CD1c-positive myeloid dendritic cell (primary cell): ENCODE results near the gene VPS13D.

Experiments used
- DNase-seq: peaks from one replicate; pipeline ENCODE4 v3.0.0-alpha.2; 2016; ENCODE audit errors: extremely low spot score

Gene VPS13D

DNA sequence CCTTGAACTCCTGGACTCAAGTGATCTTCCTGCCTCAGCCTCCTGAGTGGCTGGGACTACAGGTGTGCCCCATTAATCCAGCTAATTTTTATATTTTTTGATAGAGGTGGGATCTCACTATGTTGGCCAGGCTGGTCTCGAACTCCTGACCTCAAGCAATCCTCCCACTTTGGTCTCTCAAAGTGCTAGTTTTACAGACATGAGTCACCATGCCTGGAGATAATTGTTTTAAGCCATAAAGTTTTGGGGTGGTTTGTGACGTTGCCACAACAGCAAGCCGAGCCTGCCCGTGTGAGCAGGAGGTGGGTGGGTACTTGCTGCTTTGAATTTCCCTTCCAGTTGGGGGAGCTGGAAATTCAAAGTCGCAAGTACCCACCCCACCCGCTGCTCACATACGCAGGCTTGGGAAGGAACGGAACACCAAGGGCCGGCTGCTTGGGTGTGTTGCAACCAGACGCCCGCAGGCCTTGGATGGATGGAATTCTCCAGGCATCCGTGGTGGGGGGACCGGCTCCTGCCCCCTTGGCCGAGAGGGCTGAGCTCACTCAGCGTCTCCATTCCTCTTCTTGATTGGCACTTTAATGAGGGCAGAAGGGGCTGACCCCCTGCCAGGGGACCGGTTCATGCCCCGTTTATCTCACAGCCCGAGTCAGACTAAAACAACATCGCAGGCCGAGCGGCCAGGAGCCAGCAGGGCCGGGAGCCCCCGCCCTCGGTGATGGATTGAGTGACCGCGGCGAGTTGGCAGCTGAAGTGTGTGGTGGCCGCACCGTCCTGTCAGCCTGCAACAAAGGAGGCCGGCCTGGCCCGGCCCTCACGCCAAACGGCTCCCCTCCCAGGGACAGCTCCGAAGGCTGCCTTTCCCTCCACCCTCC is 310.1 kb downstream of the VPS13D start:
- DNase-seq = no peak

DNA sequence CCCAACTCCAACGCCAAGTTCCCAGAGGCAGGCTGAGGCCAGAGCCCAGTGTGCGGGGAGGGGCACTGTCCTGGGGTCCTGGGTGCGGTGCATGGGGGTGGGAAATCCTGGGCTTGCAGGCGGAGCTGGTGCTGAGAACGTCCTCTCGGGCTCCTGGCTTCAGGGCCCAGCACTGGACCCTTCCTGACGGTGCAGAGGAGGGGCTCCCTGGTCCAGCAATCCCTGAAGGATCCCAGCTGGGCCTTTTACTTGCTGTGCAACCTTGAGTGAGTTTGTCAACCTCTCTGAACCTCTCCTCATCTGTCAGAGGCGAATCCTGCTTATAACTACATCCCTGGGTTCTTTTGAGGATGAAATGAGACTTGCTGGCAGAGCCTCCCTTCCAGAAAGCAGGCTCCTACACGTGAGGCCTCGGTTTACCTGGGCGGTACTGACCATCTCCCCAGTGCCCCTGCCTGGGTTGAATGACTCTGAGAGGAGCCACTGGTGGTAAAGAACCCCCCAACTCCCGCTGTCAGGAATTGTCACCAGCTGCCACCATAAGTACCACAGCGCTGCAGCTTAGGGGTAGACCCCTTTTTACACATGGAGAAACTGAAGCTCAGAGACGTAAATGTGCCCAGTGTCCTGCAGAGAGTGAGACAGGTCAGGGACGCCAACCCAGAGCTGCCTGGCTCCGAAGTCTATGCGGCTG is 310.9 kb downstream of the VPS13D start:
- DNase-seq = no peak

DNA sequence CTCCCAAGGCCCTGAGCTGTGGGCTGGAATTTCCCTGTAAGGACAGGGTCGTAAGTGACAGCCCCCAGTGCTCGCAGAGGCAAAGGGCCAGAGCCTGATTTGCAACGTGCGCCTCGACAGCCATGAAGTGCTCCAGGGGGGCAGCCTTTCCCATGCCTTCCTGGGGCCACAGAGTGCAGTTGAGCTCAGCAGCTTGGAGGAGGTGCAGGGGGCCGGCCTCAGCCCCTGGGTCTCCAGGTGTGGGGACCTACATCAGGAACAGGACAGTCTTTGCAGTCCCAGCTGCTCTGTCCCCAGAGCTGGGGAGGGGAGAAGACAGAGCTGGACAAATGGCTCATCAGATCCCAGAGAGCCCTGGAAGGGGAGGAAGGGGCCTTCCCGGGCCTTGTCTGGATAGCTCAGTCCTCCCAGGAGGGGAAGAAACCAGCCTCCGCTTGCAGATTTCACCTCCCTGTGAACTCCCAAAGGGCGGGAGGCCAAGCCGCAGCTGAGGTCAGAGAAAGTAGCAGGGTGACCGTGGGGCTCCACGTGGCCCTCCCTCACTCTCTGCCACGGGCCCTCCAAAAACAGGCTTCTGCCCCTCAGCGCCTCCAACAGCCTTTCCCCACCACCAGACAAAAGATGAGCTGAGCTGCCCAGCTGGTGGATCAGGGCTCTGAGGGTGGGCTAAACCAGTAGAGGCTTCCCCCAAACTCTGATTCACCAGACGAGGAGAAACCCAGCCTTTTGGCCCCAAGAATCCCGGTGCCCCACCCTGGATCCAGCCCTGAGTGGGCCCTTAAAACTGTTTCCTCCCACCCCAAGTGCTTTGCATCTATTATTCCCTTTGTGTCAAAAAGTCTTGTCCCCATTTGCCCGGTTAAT is 311.7 kb downstream of the VPS13D start:
- DNase-seq = no peak

DNA sequence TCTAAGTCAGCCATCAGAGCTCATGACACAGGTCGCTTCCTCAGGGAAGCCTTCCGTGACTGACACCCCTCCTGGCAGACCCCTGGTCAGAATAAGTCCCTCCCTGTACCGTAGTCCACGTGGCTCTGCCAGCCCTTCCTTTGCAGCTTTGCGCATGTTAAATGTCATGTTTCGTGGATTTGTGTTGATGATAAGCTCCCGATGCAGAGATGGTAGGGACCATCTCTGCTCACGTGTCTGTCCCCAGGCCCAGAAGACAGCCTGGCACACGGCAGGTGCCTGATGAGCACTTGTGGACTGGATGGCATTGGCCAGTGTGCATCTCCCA is 312.3 kb downstream of the VPS13D start:
- DNase-seq = no peak

DNA sequence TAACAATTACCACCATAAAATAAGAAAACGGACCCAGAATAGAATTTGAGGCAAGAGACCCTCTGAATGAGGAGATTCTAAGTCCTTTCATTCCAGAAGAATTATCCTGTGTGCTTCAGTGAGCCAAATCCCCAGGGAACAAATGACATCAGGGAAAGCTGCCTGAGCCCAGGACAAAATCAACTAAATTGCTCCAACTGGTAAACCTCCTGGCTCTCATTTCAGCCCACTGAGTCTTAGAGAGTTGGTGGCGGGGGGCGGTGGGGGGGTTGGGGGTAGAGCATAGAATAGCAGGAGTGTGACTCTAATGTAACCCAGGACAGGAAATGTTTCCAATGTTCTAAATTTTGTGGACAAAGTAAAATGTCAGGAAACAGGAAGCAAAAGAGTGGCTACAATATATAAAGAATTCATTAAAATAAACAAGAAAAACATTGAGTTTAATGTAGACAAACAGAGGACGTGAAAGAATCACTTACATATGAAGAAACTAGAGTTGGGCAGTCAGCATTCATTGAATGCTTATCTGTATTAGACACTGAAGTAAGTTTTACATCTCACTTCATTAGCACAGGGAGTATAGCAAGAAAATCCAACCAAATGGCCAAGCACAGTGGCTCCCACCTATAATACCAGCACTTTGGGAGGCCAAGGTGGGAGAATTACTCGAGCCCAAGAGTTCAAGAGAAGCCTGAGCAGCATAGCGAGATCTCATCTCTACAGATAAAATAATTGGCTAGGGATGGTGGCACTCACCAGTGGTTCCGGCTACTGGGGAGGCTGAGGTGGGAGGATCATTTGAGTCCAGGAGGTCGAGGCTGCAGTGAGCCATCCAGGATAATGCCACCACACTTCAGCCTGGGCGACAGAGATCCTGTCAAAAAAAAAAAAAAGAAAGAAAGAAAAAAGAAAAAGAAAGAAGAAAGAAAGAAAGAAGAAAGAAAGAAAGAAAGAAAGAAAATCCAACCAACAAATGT is 313.1 kb downstream of the VPS13D start:
- no peak for DNase-seq

DNA sequence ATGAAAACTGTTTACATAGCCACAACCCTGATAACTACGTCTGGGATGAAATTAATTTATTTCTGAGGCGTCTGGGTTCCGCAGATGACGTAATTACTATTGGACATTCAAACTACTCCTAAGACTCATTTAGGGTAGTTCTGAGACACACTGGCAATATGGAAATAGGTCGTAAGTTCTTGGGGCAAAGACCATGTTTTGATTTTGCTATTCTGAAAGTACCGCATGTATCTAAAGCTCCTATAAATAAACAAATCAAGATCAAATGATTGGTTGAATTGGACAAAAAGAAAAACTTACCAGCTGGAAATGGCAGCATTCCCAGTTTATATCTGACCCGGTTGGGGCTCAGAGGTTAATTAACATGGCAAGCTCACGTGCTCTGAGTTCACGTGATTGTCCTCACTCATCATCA is 313.9 kb downstream of the VPS13D start:
- no peak for DNase-seq

DNA sequence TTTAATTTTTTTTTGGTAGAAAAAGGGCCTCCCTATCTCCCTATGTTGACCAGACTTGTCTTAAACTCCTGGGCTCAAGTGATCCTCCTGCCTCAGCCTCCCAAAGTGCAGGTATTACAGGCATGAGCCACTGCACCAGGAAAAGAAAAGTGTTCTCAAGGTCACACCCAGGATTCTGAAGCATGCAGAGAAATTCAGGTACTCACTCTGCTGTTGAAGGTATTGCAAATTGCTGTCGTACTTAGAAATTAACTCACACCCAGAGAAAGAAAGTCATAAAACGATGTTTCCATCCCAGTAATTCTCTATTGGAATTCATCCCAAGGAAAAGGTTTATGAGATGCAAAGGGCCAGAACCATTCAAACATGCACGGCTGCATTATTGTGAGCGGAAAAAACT is 314.5 kb downstream of the VPS13D start:
- no peak for DNase-seq

DNA sequence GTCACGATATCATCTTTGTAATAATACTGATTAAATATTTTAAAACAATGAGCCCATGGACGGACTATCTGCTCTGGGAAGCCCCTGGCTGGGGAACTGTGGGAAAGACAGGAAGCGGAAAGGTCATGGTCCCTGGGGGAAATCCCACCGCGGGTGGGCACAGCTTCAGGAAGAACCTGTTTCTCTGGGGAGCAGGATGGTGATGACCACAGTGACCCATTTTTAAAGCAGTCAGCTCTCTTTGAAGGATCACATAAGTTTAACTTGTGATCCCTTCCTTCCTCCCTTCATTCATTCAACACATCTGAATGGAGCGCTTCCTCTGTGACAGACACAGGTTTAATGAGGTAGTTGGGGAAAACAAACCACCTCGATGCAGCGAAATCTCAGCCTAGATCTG is 315.2 kb downstream of the VPS13D start:
- no peak for DNase-seq

DNA sequence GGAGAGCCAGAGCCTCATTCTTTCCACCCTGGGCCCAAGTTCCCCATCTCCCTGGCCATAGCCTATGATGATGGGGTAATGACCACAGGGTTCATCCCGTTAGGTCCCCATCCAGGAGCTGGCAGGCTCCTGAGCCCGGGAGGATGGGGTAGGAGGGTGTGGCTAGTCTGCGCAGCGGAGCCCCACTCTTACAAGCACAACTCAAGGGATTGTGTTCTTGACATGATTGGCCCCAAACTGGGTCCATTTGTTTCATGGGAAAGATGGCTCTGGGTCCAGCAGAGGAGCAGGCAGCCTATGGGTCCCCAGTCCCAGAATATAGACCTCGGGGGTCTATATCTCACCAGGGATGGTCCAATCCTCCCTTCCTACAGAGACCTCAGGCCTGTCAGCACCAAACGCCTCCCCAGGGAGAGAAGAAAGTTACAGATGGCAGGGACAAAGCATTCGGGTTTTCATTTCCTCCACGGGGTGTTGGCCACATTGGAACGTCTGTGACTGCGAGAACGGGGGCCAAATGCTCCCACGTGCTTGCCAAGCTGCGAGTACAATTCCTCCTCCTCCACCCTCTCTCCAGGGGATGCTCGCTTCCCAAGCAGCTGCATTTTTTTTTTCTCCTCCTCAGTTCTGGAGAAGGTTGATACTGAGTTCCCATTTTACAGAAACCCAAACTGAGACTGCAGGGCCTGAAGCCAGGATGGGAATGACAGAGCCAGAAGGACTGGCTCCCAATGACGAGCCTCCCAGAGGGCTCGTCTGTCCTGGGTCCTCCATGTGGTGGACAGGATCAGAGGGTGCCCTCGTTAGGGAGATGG is 317.1 kb downstream of the VPS13D start:
- no peak for DNase-seq

DNA sequence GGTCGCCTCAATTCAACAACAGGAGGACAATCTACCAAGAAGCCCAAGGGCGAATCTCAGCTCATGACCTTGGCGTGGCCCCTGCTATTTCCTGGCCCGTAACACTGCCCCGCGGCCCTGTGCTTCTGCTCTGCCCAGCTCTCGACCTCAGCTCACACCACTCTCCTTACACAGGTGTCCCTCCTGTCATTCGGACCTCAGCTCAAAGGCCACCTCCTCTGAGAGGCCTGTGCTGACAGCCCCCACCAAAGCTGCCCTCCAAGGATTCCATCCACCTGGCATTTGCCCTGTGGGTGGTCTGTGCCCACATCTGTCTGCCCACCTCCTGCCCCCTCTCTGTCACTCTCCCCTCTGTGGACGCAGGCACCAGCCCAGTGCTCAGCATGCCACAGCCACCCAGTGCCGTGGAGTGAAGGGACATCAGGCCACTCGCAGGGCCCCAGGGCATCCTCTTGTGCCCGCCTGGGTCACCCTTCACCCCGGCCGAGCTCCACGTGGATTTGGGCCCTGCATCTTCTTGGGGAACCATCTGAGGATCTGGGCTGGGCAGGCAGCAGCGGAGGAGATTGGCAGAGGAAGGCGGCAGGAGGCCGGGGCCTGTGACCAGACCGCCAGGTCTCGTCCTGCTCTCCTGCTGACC is 317.9 kb downstream of the VPS13D start:
- no peak for DNase-seq

DNA sequence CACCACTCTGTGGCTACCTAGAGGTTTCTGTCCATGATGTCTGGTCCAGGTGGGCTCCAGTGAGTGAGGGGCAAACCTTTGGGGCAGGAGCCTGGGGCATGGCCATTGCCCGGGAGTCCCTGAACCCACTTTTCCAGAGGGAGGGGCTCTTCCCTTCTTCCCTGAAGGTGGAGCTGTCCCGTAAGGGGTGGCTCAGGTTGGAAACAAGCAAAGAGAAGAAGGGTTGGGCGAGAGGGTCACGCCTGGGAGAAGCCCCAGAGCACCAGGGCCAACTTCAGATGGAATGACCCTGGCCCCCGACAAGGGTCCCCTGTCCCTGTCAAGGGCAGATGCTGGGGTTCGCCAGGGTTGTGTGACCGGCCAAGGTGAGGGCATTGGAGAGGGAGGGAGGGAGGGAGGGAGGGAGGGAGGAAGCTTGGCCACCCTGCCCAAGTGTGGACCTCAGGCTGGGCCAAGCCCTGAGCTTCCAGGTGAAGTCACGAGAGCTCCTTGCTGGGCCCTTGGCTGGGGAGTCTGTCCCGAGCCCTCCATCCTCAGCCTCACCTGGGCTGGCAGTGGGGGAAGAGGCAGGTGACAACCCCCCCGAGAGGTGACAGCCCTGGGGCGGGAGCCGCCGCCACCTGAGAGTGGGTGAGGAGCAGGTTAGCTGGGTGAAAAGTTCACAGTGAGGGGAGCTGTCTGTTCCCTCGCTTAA is 318.6 kb downstream of the VPS13D start:
- DNase-seq = no peak

DNA sequence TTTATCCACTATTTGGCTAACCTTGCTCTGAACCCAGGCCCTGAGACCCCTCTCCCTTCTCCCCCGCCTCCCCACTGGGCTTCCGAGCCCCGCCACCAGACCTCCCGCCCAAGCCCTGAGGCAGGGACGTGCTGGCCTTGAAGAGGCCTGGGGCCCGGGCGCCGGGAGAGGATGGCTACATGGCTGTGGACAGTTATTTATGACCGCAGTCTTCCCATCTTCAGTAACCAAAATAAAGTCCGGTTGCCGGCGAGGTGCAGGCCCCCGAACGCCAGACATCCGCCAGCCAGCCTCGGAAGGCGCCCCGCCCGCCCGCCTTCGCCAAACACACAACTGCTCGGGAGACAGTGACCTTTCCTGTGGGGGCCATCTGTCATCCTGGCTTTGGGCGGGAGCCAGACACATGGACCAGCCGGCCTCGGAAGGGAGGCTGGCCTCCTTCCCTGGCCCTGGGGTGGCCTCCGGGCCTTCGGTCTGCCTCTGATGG is 319.2 kb downstream of the VPS13D start:
- no peak for DNase-seq

DNA sequence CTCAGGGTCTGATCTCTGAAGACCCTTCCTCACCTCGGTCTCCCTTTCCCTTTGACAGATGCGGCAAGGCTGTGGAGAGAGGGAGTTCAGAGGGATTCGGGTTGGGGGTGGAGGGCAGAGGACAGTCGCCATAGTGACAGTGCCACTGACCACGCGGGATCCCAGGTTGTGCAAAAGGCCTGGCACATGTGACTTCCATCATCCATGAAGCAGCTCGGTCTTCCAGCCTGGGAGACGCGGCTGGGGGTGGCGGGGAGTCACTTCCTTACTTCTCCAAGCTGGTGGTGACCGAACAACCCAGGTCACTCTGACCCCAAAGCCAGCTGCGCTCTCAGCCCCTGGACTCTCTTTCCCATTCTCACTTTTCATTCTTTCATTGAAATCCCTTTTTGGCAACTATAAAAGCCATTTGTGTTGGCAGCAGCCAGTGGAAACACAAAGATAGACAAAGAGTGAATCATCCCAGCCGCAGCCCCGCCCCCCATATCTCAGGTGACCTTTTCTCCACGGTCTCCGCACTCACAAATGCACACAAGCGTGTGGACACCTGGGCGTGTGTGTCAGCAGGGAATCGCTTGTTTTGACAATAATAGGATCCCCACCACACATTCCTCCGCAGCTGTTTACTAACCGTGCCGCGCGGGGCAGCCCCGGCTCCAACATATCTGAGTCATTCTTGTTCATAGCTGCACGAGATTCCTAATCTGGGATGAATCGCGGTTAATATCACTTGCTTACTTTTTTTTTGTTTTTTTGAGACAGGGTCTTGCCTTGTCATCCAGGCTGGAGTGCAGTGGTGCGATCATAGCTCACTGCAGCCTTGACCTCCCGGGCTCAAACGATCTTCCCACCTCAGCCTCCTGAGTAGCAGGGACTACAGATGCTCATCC is 319.9 kb downstream of the VPS13D start:
- no peak for DNase-seq

DNA sequence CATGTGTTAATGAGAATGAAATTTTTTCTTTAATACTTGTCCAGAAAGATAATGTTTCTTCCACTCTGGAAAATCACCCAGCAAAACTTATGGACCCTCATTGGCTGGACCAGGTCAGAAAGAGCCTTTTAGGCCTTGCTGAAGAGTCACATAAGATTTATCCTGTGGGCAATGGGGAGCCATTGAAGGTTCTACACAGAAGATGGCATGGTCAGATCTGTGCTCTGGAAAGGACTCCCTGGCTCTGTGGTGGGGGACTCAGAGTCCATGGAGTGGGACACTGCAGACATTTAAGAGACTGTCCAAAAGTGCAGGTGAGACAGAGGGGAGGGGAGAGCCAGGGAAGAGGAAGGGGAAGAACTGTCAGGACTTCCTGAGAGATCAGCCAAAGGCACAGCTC is 321.8 kb downstream of the VPS13D start:
- DNase-seq = no peak

DNA sequence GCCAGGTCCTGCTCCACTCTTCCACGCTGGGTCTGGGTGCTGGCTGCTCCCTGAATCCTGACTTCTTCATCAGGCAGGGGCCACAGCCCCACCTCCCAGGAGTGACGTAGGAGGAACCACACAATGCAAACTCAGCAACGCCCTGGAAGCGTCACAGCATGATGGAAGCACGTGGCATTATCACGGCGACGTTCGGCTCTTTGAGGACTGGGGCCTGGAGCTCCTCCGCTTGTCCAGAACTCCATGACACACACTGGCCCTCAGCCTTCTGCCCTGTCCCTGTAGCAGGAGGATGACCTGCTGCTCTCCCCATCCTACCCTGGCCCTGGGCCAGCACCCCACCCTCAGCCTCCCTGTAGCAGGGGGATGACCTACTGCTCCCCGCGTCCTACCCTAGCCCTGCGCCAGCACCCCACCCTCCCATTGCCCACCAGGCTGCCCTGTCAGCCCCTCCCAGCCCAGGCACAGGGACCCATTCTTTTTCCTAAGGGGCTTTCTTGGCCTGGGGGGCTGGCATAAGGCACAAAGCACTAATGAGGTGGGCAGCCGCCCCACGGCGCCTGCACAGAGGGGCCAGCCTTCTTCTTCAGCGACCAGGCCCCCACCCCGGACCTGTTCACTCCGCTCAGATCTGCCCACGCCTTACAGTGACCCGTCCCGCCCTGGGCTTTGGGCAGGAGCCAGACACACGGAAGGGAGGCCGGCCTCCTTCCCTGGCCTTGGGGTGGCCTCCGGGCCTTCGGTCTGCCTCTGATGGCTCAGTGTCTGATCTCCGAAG is 322.5 kb downstream of the VPS13D start:
- DNase-seq = no peak

DNA sequence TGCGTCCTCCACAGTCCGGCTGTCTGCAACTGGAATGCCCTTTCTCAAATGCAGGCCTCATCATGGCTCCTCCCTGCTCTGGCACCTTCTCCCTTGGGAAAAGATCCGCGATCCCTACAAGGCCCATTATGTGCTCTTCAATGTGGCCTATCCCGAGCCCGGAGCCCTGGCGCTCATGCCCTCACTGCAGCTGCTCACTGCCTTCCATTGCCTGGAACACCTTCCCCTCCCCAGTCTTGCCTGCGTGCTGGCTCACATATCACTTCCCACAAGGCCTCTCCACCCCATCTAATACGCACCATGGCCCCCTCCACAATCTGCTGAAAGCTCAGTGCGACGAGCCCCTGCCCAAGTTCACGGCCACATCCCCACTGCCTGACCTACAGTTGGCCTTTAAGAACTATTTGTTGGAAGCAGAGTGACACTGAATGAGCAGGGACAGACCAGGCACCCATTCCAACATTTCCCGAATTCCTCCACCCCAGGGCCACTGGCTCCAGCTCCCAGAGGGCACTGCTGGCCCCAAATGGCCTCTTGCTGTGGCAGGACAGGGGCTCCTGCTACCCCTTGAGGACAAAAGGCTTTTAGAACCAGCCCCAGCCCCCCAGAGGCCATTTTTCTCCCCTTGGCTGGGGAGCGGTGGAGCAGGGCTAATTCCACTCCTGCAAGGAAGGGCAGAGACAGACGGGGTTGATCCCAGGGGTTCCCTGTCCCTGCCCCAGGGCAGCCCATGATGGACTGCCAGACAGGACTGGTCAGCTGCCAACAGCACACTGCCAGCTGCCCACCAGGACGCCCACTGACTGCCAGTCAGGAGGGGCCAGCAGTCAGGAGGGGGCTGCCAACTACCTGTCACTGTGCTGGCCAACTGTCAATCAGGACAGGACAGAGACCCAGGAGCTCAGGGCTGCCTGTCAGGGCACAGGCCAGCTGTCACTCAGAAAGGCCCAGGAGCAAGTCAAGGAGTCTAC is 323.4 kb downstream of the VPS13D start:
- DNase-seq = no peak
